CD4-positive, alpha-beta T cell (primary cell): Measurements from ENCODE around the gene VAT1L. TPM values are rescaled to one million over a fixed set of nuclear protein-coding genes. Genes with fewer than 3 reads are reported as not detected.

Experiments used
- ATAC-seq: fragments of 200-7000 bp; cut with Tn5 transposase; one replicate; pipeline ENCODE4 v1.10.0; 2022; ENCODE audit warnings: mild to moderate bottlenecking; ENCODE audit not compliant: poor library complexity
- CTCF ChIA-PET: fragments of 350-600 bp; sonication (Branson Sonifier 250); formaldehyde crosslinking; loops from one replicate; lab custom pipeline; 2021; ENCODE audit warnings: antibody characterized with exemption, inconsistent platforms; lab: Charles Lee
- POLR2A ChIA-PET: fragments of 350-600 bp; sonication (Branson Sonifier 250); formaldehyde crosslinking; loops from one replicate; lab custom pipeline; 2021; ENCODE audit warnings: antibody characterized with exemption, inconsistent platforms; lab: Charles Lee
- DNase-seq, 14 experiments: peaks; one replicate each; pipeline ENCODE4 v3.0.0-alpha.2; 2013 to 2020; ENCODE audit warnings: mixed read lengths in 2 of 14
- H3K27ac ChIP-seq, 2 donors: one replicate each; pipeline versions ENCODE4 v1.5.1 to v1.7.0; 2013; ENCODE audit warnings: low read length in 2 of 2, low read depth in 1 of 2, mild to moderate bottlenecking in 1 of 2
- H3K27me3 ChIP-seq, 2 experiments: 1 replicate in 1 of 2; 2 replicates in 1 of 2; pipeline versions ENCODE4 v1.6.1 to v1.7.0; 2013; ENCODE audit warnings: low read length in 2 of 2, control low read depth in 1 of 2, mild to moderate bottlenecking in 1 of 2, moderate library complexity in 1 of 2; ENCODE audit not compliant: insufficient read depth in 2 of 2, control insufficient read depth in 1 of 2
- H3K36me3 ChIP-seq: one replicate; pipeline ENCODE4 v1.6.1; 2013; ENCODE audit warnings: low read length, control low read depth; ENCODE audit not compliant: insufficient read depth
- H3K4me1 ChIP-seq: one replicate; pipeline ENCODE4 v1.6.1; 2013; ENCODE audit warnings: low read length, control low read depth; ENCODE audit not compliant: insufficient read depth
- H3K4me3 ChIP-seq: one replicate; pipeline ENCODE4 v1.5.1; 2013; ENCODE audit warnings: mild to moderate bottlenecking, low read length, moderate library complexity
- H3K9me3 ChIP-seq, 2 experiments: 1 replicate in 1 of 2; 2 replicates in 1 of 2; pipeline versions ENCODE4 v1.6.1 to v1.7.0; 2013; ENCODE audit warnings: low read length in 2 of 2, mild to moderate bottlenecking in 2 of 2, control low read depth in 1 of 2, moderate library complexity in 1 of 2; ENCODE audit not compliant: control insufficient read depth in 1 of 2, insufficient read depth in 1 of 2
- H3K27ac Mint-ChIP-seq: one replicate; pipeline ENCODE4 v1.8.0; 2020; ENCODE audit warnings: mixed read lengths
- H3K27me3 Mint-ChIP-seq: one replicate; pipeline ENCODE4 v1.8.0; 2021; ENCODE audit warnings: mixed read lengths
- H3K36me3 Mint-ChIP-seq: one replicate; pipeline ENCODE4 v1.8.0; 2021; ENCODE audit warnings: low read depth, mixed read lengths
- H3K4me1 Mint-ChIP-seq: one replicate; pipeline ENCODE4 v1.8.0; 2021; ENCODE audit warnings: low read depth, mixed read lengths
- H3K4me3 Mint-ChIP-seq: one replicate; pipeline ENCODE4 v1.8.0; 2020; ENCODE audit warnings: mild to moderate bottlenecking, mixed read lengths
- H3K9me3 Mint-ChIP-seq: one replicate; pipeline ENCODE4 v1.8.0; 2020; ENCODE audit warnings: mixed read lengths
- intact Hi-C, 2 experiments: fragments of 100-400 bp; cut with DNase I in 1 of 2; cut with micrococcal nuclease in 1 of 2; formaldehyde crosslinking; loops; one replicate each; pipeline versions ENCODE4 v1.15.1 to v1.9.0; 2023 to 2025; cut with DNase I, micrococcal nuclease
- total RNA-seq, 174 experiments: library from RNA in 2 of 174; stranded (reverse) in 2 of 174; gene quantifications; one replicate each; pipeline ENCODE4 v1.2.3 and lab custom pipeline; 2021 to 2026
- TF ChIP-seq, protein P1 (sequence below): fragments of 200-600 bp; IDR thresholded peaks from one replicate; pipeline ENCODE4 v1.8.0; 2022; ENCODE audit warnings: antibody characterized with exemption, mild to moderate bottlenecking

Gene VAT1L
- total RNA-seq, 2 experiments from 2014 or later = not detected

DNA sequence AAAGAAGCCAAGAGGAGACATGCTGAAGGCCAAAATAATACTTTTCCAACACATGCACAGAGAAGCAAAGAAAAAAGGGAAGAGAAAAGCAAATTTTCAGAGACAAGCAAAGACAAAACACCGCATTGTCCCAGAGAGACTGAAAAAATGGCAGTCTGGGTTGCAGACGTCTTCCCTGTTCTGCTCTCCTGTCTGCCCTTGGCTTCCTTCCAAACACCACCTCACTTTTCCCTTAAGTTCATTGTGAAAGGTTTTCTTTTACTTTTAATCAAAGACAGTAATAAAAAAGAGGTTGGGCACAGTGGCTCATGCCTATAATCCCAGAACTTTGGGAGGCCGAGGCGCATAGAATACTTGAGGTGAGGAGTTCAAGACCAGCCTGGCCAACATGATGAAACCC lies 21.2 kb upstream of the VAT1L start:
- H3K36me3 Mint-ChIP-seq = no peaks in the 10 kb centered on the region
- intact Hi-C loops = no loop called here
- ATAC-seq (no peak), DNase-seq (no peak)
- H3K36me3 ChIP-seq = no peaks in the 10 kb centered on the region
- H3K27me3 Mint-ChIP-seq = peaks cover 8% of the 10 kb centered on the region
- no peaks in the 10 kb centered on the region for H3K9me3 Mint-ChIP-seq
- H3K27me3 ChIP-seq = peaks cover 0 to 3% of the 10 kb centered on the region in 2 experiments
- H3K4me1 ChIP-seq = no peaks in the 10 kb centered on the region
- ChIA-PET POLR2A (no interaction called here), CTCF (no interaction called here)
- no peak overlapping the region for H3K27ac ChIP-seq
- no peaks in the 10 kb centered on the region for H3K9me3 ChIP-seq
- no peaks in the 10 kb centered on the region for H3K4me1 Mint-ChIP-seq
- H3K4me3 ChIP-seq = no peak overlapping the region
- no peak overlapping the region for H3K4me3 Mint-ChIP-seq
- no peak overlapping the region for H3K27ac Mint-ChIP-seq
- TF ChIP-seq, protein P1, sequence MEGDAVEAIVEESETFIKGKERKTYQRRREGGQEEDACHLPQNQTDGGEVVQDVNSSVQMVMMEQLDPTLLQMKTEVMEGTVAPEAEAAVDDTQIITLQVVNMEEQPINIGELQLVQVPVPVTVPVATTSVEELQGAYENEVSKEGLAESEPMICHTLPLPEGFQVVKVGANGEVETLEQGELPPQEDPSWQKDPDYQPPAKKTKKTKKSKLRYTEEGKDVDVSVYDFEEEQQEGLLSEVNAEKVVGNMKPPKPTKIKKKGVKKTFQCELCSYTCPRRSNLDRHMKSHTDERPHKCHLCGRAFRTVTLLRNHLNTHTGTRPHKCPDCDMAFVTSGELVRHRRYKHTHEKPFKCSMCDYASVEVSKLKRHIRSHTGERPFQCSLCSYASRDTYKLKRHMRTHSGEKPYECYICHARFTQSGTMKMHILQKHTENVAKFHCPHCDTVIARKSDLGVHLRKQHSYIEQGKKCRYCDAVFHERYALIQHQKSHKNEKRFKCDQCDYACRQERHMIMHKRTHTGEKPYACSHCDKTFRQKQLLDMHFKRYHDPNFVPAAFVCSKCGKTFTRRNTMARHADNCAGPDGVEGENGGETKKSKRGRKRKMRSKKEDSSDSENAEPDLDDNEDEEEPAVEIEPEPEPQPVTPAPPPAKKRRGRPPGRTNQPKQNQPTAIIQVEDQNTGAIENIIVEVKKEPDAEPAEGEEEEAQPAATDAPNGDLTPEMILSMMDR = no peak

DNA sequence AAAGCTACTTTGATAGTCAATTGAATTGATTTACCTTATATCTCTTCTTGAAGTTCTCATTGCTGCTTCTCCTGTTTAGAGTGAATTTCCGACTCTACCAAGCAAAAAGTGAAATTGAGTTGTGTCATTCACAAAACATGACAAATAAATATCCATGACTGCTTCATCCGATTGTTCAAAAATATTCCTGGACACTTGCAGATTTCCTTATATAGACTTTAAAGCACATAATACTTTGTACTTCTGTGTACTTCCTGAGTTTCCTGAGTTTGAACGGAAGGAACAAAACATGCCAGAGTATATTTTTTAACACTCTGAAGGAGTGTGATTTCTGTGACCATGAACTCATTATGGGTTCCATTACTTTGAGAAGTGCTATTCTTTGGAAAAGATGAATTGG lies 20.5 kb upstream of the VAT1L start:
- Mint-ChIP-seq H3K4me3 (no peak overlapping the region), H3K9me3 (no peaks in the 10 kb centered on the region), H3K4me1 (no peaks in the 10 kb centered on the region), H3K27me3 (peaks cover 8% of the 10 kb centered on the region), H3K27ac (no peak overlapping the region), H3K36me3 (no peaks in the 10 kb centered on the region)
- intact Hi-C loops = no loop called here
- ChIA-PET CTCF (no interaction called here), POLR2A (no interaction called here)
- H3K36me3 ChIP-seq = no peaks in the 10 kb centered on the region
- no peak overlapping the region for H3K4me3 ChIP-seq
- no peaks in the 10 kb centered on the region for H3K4me1 ChIP-seq
- H3K27me3 ChIP-seq = peaks cover 0 to 4% of the 10 kb centered on the region in 2 experiments
- no peak for ATAC-seq
- no peaks in the 10 kb centered on the region for H3K9me3 ChIP-seq
- H3K27ac ChIP-seq = no peak overlapping the region
- DNase-seq = no peak
- TF ChIP-seq, protein P1 = no peak

DNA sequence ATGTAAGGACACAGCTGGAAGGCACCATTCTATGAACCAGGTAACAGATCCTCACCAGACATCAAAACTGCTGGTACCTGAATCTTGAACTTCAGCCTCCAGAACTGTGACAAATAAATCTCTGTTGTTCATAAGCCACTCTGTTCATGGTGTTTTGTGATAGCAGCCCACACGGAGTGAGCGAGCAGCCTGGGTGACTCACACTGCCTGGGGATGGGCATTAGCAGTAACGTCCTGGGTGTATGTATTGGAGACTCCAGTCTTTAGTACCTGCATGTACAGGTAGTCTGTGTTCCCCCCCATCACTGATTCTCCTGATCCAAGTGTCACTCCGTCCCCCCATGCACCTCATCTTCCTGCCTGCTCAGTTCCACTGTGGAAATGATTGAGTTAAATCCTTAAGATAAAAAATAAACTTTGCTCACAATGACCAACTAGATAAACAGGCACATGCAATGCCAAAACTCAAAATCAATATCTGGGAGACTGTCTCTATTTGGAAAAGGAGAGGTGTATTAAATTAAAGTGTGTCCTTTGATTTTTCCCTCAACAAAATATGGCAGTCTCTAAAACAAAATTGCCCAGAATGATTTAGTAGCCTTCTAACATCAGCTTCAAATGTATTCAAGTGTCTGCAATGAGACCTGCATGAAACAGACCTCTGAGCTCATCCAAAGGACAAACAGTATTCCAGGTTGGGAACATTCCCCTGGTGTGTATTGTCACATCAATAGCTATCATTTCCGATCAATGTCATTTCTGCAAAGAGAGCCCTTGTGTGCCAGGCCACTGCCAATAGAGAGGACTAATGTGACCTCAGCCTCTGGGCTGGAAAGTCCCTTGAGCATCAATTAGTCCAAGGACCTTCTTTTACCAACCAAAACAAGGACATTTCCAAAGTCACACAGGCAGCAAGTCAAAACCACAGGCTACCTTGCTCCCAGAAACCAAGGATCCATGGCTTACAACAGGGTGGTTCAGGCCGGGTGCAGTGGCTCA lies 12.2 kb upstream of the VAT1L start:
- POLR2A ChIA-PET = no interaction called here
- ATAC-seq = no peak
- H3K27ac ChIP-seq = no peak overlapping the region
- H3K9me3 ChIP-seq = no peaks in the 10 kb centered on the region
- no peaks in the 10 kb centered on the region for H3K4me1 ChIP-seq
- H3K27ac Mint-ChIP-seq = no peak overlapping the region
- no peaks in the 10 kb centered on the region for H3K4me1 Mint-ChIP-seq
- no peaks in the 10 kb centered on the region for H3K36me3 ChIP-seq
- peaks cover 4 to 5% of the 10 kb centered on the region in 2 experiments for H3K27me3 ChIP-seq
- H3K4me3 Mint-ChIP-seq = no peak overlapping the region
- H3K4me3 ChIP-seq = no peak overlapping the region
- DNase-seq = no peak
- TF ChIP-seq, protein P1 = no peak
- peaks cover 35% of the 10 kb centered on the region for H3K27me3 Mint-ChIP-seq
- no peaks in the 10 kb centered on the region for H3K36me3 Mint-ChIP-seq
- intact Hi-C loops = no loop called here
- no peaks in the 10 kb centered on the region for H3K9me3 Mint-ChIP-seq
- CTCF ChIA-PET = no interaction called here
